Glutamatergic neuron (in vitro differentiated cells): ENCODE results near the gene MAP2. TPM values are rescaled to one million over a fixed set of nuclear protein-coding genes. Genes with fewer than 3 reads are reported as not detected.

Experiments used
- DNase-seq: peaks from one replicate; pipeline ENCODE4 v3.0.0; 2022
- H3K27ac Mint-ChIP-seq: one replicate; pipeline ENCODE4 v1.8.0; 2020; ENCODE audit warnings: mild to moderate bottlenecking, mixed read lengths, inconsistent platforms; ENCODE audit not compliant: unreplicated experiment
- H3K27me3 Mint-ChIP-seq: one replicate; pipeline ENCODE4 v1.8.0; 2020; ENCODE audit warnings: mild to moderate bottlenecking, moderate library complexity, mixed read lengths, inconsistent platforms; ENCODE audit not compliant: unreplicated experiment
- H3K36me3 Mint-ChIP-seq: one replicate; pipeline ENCODE4 v1.8.0; 2020; ENCODE audit warnings: mild to moderate bottlenecking, mixed read lengths, inconsistent platforms; ENCODE audit not compliant: unreplicated experiment
- H3K4me1 Mint-ChIP-seq: one replicate; pipeline ENCODE4 v1.8.0; 2020; ENCODE audit warnings: mild to moderate bottlenecking, low read depth, mixed read lengths, inconsistent platforms; ENCODE audit not compliant: unreplicated experiment
- H3K4me3 Mint-ChIP-seq: one replicate; pipeline ENCODE4 v1.8.0; 2020; ENCODE audit warnings: mild to moderate bottlenecking, mixed read lengths, inconsistent platforms; ENCODE audit not compliant: unreplicated experiment
- H3K9me3 Mint-ChIP-seq: one replicate; pipeline ENCODE4 v1.8.0; 2020; ENCODE audit warnings: mild to moderate bottlenecking, moderate library complexity, mixed read lengths, inconsistent platforms; ENCODE audit not compliant: unreplicated experiment
- long read RNA-seq: library from polyadenylated mRNA; unstranded; transcript quantifications from one replicate; pipeline ENCODE4 v2.0.0, GENCODE V29; 2020; ENCODE audit not compliant: unreplicated experiment
- total RNA-seq: library from RNA; stranded (reverse); fragmentation: NEBNext Ultra II Directional; extraction: Animal tissue kit (Norgen Biotek cat#: 25700); gene quantifications from one replicate; pipeline ENCODE4 v1.2.1, GENCODE V29; 2021; ENCODE audit not compliant: unreplicated experiment
- TF ChIP-seq, protein P1 (sequence below): fragments of 200-600 bp; sonication (generic); IDR thresholded peaks from one replicate; pipeline ENCODE4 v1.5.0; 2021; ENCODE audit not compliant: partially characterized antibody, unreplicated experiment

The MAP2 gene, protein sequence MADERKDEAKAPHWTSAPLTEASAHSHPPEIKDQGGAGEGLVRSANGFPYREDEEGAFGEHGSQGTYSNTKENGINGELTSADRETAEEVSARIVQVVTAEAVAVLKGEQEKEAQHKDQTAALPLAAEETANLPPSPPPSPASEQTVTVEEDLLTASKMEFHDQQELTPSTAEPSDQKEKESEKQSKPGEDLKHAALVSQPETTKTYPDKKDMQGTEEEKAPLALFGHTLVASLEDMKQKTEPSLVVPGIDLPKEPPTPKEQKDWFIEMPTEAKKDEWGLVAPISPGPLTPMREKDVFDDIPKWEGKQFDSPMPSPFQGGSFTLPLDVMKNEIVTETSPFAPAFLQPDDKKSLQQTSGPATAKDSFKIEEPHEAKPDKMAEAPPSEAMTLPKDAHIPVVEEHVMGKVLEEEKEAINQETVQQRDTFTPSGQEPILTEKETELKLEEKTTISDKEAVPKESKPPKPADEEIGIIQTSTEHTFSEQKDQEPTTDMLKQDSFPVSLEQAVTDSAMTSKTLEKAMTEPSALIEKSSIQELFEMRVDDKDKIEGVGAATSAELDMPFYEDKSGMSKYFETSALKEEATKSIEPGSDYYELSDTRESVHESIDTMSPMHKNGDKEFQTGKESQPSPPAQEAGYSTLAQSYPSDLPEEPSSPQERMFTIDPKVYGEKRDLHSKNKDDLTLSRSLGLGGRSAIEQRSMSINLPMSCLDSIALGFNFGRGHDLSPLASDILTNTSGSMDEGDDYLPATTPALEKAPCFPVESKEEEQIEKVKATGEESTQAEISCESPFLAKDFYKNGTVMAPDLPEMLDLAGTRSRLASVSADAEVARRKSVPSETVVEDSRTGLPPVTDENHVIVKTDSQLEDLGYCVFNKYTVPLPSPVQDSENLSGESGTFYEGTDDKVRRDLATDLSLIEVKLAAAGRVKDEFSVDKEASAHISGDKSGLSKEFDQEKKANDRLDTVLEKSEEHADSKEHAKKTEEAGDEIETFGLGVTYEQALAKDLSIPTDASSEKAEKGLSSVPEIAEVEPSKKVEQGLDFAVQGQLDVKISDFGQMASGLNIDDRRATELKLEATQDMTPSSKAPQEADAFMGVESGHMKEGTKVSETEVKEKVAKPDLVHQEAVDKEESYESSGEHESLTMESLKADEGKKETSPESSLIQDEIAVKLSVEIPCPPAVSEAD (N-terminal part only)
- 177 TPM for total RNA-seq
- long read RNA-seq, partial matches to known transcripts = 5 of 9 reads
- long read RNA-seq, other reads (novel, unspliced or antisense) = 4 of 9 reads

DNA sequence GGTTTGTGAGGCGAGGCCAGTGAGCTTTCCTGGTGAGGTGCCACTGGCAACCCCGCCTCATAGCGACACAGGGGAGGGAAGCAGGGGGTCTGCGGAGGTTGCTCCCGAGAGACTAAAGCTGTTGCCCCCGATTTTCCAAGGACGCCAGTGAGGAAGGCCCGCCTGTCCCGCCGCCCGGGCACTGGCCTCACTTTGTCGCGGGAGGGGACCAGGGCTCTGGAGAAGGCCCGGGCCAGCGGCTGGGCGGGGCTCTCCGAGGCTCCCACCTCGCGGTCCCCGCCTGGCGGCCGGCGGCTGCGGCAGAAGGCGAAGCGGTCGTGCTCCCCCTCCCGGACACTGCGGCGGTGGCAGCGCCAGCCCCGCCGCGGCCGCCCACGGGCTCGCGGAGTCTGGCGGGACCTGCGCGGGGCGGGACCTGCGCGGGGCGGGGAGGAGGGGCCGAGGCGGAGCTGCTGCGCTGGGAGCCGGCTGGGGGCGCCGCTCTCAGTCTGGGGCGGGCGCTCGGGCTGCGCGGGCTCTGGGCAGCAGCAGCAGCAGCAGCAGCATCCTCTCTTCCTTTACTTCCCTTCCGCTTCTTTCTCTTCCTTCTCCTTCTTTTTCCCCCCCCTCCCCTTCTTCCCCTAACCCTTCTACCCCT, at the start of gene MAP2:
Gene MAP2 (plus strand): TSS at position 486 of the 637 bp plus-strand sequence. CDS start 229,124 bp downstream, outside the sequence.
- Mint-ChIP-seq H3K4me1 (peaks cover 6% of the 10 kb centered on the region), H3K4me3 (peak within 1 kb of the TSS; percentile 95), H3K27ac (peak within 1 kb of the TSS; percentile 93), H3K9me3 (peaks cover 7% of the 10 kb centered on the region), H3K36me3 (no peaks in the 10 kb centered on the region), H3K27me3 (peaks cover 8% of the 10 kb centered on the region)
- DNase-seq = peak; percentile 94
- TF ChIP-seq, protein P1, sequence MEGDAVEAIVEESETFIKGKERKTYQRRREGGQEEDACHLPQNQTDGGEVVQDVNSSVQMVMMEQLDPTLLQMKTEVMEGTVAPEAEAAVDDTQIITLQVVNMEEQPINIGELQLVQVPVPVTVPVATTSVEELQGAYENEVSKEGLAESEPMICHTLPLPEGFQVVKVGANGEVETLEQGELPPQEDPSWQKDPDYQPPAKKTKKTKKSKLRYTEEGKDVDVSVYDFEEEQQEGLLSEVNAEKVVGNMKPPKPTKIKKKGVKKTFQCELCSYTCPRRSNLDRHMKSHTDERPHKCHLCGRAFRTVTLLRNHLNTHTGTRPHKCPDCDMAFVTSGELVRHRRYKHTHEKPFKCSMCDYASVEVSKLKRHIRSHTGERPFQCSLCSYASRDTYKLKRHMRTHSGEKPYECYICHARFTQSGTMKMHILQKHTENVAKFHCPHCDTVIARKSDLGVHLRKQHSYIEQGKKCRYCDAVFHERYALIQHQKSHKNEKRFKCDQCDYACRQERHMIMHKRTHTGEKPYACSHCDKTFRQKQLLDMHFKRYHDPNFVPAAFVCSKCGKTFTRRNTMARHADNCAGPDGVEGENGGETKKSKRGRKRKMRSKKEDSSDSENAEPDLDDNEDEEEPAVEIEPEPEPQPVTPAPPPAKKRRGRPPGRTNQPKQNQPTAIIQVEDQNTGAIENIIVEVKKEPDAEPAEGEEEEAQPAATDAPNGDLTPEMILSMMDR = peak; percentile 79

DNA sequence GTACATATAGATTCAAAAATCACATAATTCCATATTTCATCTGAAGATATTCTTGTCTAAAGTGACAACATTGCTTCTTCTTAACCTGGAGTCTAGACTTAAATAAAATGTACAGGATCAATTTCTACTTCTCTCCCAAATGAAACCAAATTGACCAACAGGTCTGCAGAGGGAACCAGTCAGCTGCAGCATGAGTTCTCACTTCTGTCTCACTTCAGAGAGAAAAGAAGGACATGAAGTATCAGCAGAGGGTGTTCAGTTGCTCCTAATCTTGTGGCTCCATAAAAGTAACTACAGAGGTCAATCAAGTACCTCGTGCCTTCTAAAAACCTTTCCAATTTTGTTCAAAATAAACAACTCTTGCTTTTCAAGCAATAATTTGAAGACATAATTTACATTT, 47.2 kb upstream of the MAP2 start:
- Mint-ChIP-seq H3K4me3 (no peak overlapping the region), H3K36me3 (peaks cover 15% of the 10 kb centered on the region), H3K4me1 (no peaks in the 10 kb centered on the region)

DNA sequence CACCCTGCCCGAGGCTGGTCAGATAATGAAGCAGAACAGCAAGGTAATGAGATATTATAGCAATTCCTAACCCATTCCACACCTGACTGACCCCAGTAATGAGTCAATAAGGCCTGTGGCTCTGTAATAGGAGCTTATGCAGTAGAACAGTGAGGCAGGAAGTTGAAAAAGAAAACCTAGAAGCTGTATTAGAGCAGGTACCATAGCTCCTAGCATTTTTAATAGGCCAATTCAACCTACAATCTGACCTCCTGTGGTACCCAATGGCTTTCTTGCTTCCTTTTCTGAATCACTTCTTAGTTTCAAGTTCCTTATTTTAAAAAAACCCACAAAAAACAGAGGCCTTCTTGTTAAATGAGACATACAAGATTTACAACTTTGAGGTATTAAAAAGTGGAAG, 43.6 kb upstream of the MAP2 start:
- TF ChIP-seq, protein P1 = no peak
- H3K36me3 Mint-ChIP-seq = peaks cover 7% of the 10 kb centered on the region
- no peaks in the 10 kb centered on the region for H3K4me1 Mint-ChIP-seq
- DNase-seq = no peak
- H3K27me3 Mint-ChIP-seq = no peaks in the 10 kb centered on the region
- no peak overlapping the region for H3K4me3 Mint-ChIP-seq
- no peak overlapping the region for H3K27ac Mint-ChIP-seq
- H3K9me3 Mint-ChIP-seq = no peaks in the 10 kb centered on the region

More for the DNA sequence above, 47.2 kb upstream of the MAP2 start:
- Mint-ChIP-seq H3K27me3 (no peaks in the 10 kb centered on the region), H3K27ac (no peak overlapping the region), H3K9me3 (no peaks in the 10 kb centered on the region)
- DNase-seq = no peak
- TF ChIP-seq, protein P1 = no peak

DNA sequence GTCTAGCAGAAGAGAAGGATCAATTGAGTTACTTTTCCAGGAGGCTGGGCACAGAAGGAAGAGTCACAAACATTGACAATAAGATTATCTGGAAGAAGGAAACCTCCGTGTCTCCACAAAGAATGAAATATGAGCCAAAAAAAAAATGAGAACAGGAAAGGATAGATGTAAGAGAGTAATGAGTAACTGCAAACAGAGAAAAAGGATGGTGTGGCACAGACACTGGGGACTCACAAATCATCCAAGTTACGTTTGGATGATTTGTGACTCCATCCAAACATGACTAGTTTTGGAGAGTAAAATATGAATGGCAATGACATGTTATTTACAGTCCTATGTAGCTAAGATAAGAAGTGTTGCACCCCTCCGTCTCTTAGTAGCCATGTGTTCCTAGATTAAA, 42.8 kb upstream of the MAP2 start:
- H3K4me1 Mint-ChIP-seq = no peaks in the 10 kb centered on the region
- no peak for DNase-seq
- no peaks in the 10 kb centered on the region for H3K9me3 Mint-ChIP-seq
- TF ChIP-seq, protein P1 = no peak
- no peak overlapping the region for H3K4me3 Mint-ChIP-seq
- H3K27ac Mint-ChIP-seq = no peak overlapping the region
- no peaks in the 10 kb centered on the region for H3K27me3 Mint-ChIP-seq
- no peaks in the 10 kb centered on the region for H3K36me3 Mint-ChIP-seq
